ENCODE measurements around the gene ZNF496.
"Not testable (repeated sequence)": the region's sequence is repeated elsewhere in the genome, so short reads cannot be mapped to it uniquely, and the experiment has no call there.

The ZNF496 gene

GRCh38 chr1:247299723-247300381 lies 31.8 kb downstream of the ZNF496 start:
- Mint-ChIP-seq H3K9me3 (no peaks in the 10 kb centered on the region), H3K27ac (no peak overlapping the region), H3K4me3 (no peak overlapping the region), H3K36me3 (peaks cover 26% of the 10 kb centered on the region), H3K27me3 (no peaks in the 10 kb centered on the region), H3K4me1 (no peaks in the 10 kb centered on the region)
- DNase-seq (ENCODE audit: low spot score in 2 of 2) (no peak), ATAC-seq (ENCODE audit: low read depth) (no peak)

DNA sequence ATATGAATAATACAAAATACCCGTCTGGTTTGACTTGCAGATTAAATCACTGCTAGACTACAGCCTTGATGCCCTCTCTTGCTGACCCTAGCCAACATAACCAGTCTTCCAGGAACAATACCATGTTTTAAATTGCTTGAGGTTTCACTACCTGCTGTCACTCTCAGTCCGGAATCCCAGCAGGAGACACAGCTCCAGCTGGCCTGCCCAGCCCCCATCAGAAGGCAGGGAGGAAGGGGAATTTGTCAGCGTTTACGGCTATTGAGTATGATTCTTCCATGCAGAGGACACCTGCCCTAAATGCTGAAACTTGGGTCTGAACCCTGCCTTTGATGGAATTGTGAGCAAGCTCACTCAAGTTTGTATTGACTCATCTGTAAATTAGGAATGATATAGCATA lies 33.0 kb downstream of the ZNF496 start:
- ATAC-seq (ENCODE audit: low read depth): no peak
- Mint-ChIP-seq H3K27me3 (no peaks in the 10 kb centered on the region), H3K27ac (no peak overlapping the region), H3K4me3 (no peak overlapping the region), H3K9me3 (no peaks in the 10 kb centered on the region), H3K36me3 (peaks cover 18% of the 10 kb centered on the region), H3K4me1 (no peaks in the 10 kb centered on the region)
- no peak for DNase-seq (ENCODE audit: low spot score in 2 of 2)

DNA sequence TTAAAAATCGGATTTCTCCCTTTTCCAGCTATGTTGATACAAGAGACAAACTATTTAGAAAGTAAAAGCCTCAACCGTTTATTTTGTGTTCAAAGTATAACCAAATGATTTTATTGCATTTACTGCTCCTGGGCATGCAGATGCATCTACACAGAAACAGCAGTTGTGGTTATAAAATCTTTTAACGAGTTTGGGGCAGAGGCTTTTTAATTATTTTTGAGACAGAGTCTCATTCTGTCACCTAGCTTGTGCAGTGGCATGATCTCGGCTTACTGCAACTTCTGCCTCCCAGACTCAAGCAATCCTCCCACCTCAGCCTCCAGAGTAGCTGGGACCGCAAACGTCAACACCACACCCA lies 33.6 kb downstream of the ZNF496 start:
- Mint-ChIP-seq H3K27ac (no peak overlapping the region), H3K4me3 (no peak overlapping the region), H3K36me3 (peaks cover 12% of the 10 kb centered on the region), H3K4me1 (no peaks in the 10 kb centered on the region), H3K9me3 (no peaks in the 10 kb centered on the region), H3K27me3 (no peaks in the 10 kb centered on the region)
- no peak for DNase-seq (ENCODE audit: low spot score in 2 of 2)
- ATAC-seq (ENCODE audit: low read depth): no peak

- no peaks in the 10 kb centered on the region for H3K4me1 Mint-ChIP-seq
- no peak overlapping the region for H3K27ac Mint-ChIP-seq
- H3K4me3 Mint-ChIP-seq: no peak overlapping the region
- peaks cover 8% of the 10 kb centered on the region for H3K36me3 Mint-ChIP-seq
- no peak for ATAC-seq (ENCODE audit: low read depth)
- H3K27me3 Mint-ChIP-seq: no peaks in the 10 kb centered on the region
- H3K9me3 Mint-ChIP-seq: no peaks in the 10 kb centered on the region
- DNase-seq (ENCODE audit: low spot score in 2 of 2): no peak
Observed at GRCh38 chr1:247297263-247298123, 34.2 kb downstream of the ZNF496 start.

- DNase-seq (ENCODE audit: low spot score in 2 of 2) (no peak), ATAC-seq (ENCODE audit: low read depth) (no peak)
- Mint-ChIP-seq H3K4me3 (no peak overlapping the region), H3K4me1 (no peaks in the 10 kb centered on the region), H3K9me3 (no peaks in the 10 kb centered on the region), H3K36me3 (peaks cover 4% of the 10 kb centered on the region), H3K27me3 (no peaks in the 10 kb centered on the region), H3K27ac (no peak overlapping the region)
Observed at GRCh38 chr1:247296599-247297180, 35.0 kb downstream of the ZNF496 start.

- Mint-ChIP-seq H3K36me3 (peaks cover 2% of the 10 kb centered on the region), H3K4me3 (no peak overlapping the region), H3K27ac (no peak overlapping the region), H3K4me1 (no peaks in the 10 kb centered on the region), H3K27me3 (no peaks in the 10 kb centered on the region), H3K9me3 (no peaks in the 10 kb centered on the region)
- ATAC-seq (ENCODE audit: low read depth): no peak
- no peak for DNase-seq (ENCODE audit: low spot score in 2 of 2)
Observed at GRCh38 chr1:247295746-247296145, 35.9 kb downstream of the ZNF496 start.

DNA sequence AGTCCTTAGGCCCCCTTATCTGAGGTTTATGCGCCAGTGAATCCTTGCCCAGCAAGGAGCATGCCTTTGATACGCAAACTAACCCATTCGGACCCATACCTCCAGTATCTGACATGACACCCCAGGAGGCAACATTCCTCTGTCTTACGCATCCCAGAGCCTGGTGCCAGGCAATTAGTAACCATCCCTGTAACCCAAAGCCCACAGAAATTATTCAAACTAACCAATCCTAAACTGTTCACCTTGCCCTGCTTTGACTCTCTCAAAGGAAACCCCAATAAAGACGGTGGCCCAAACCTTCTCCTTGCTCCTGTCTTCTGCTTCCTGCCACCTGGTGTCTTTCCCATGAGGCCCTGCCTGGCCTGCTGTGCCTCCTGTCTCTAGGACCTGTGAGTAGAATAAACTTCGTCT lies 36.4 kb downstream of the ZNF496 start:
- H3K27ac Mint-ChIP-seq: no peak overlapping the region
- H3K27me3 Mint-ChIP-seq: no peaks in the 10 kb centered on the region
- no peak for DNase-seq (ENCODE audit: low spot score in 2 of 2)
- no peak for ATAC-seq (ENCODE audit: low read depth)
- H3K9me3 Mint-ChIP-seq: no peaks in the 10 kb centered on the region
- no peaks in the 10 kb centered on the region for H3K4me1 Mint-ChIP-seq
- H3K4me3 Mint-ChIP-seq: no peak overlapping the region
- peaks cover 2% of the 10 kb centered on the region for H3K36me3 Mint-ChIP-seq

GRCh38 chr1:247294282-247294681 lies 37.4 kb downstream of the ZNF496 start:
- no peak overlapping the region for H3K4me3 Mint-ChIP-seq
- no peak overlapping the region for H3K27ac Mint-ChIP-seq
- ATAC-seq (ENCODE audit: low read depth): no peak
- H3K9me3 Mint-ChIP-seq: no peaks in the 10 kb centered on the region
- H3K4me1 Mint-ChIP-seq: no peaks in the 10 kb centered on the region
- no peak for DNase-seq (ENCODE audit: low spot score in 2 of 2)
- H3K27me3 Mint-ChIP-seq: no peaks in the 10 kb centered on the region
- peaks cover 2% of the 10 kb centered on the region for H3K36me3 Mint-ChIP-seq

DNA sequence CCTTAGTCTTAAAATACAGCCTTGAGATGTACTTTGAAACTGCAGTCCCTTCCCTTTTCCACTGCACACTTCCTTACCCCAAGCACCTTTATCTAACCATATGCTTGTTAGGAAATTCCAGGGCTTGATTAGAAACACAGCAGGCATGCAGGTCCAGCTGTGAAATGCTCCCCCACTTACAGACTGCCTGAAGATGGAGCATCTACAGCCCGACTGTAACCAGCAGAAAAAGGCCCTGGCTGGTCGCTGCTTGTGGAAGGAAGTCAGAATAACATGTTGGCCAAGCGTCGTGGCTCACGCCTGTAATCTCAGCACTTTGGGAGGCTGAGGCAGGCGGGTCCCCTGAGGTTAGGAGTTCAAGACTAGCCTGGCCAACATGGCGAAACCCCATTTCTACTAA lies 38.6 kb downstream of the ZNF496 start:
- ATAC-seq (ENCODE audit: low read depth) (no peak), DNase-seq (ENCODE audit: low spot score in 2 of 2) (no peak)
- H3K27me3 Mint-ChIP-seq: no peaks in the 10 kb centered on the region
- peaks cover 5% of the 10 kb centered on the region for H3K9me3 Mint-ChIP-seq
- peaks cover 4% of the 10 kb centered on the region for H3K36me3 Mint-ChIP-seq
- H3K4me3 Mint-ChIP-seq: no peak overlapping the region
- H3K4me1 Mint-ChIP-seq: no peaks in the 10 kb centered on the region
- H3K27ac Mint-ChIP-seq: no peak overlapping the region

GRCh38 chr1:247291833-247292561 lies 39.7 kb downstream of the ZNF496 start:
- Mint-ChIP-seq H3K9me3 (peaks cover 9% of the 10 kb centered on the region), H3K27ac (no peak overlapping the region), H3K36me3 (peaks cover 10% of the 10 kb centered on the region), H3K4me3 (no peak overlapping the region), H3K27me3 (no peaks in the 10 kb centered on the region), H3K4me1 (no peaks in the 10 kb centered on the region)
- ATAC-seq (ENCODE audit: low read depth) (no peak), DNase-seq (ENCODE audit: low spot score in 2 of 2) (no peak)

DNA sequence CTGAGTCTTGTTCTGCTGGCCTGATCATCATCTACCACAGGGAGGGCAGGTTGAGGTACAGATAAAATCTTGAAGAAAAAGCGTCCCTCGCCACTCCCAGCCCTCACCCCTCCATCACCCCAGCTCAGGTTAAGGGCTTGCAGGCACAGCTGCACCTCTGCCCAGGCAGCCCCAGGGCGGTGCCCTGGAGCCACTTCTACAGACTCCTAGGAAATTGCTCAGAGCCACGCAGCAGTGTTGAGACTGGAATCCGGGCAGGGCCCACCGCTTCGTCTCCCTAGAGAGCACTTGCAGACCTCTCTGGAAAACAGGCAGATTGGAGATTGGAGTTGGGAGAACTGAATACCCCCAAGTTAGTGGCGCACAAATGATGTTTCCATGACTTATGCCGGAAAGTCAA lies 40.5 kb downstream of the ZNF496 start:
- DNase-seq (ENCODE audit: low spot score in 2 of 2): no peak
- no peaks in the 10 kb centered on the region for H3K27me3 Mint-ChIP-seq
- H3K4me3 Mint-ChIP-seq: no peak overlapping the region
- H3K4me1 Mint-ChIP-seq: no peaks in the 10 kb centered on the region
- no peak overlapping the region for H3K27ac Mint-ChIP-seq
- ATAC-seq (ENCODE audit: low read depth): no peak
- peaks cover 9% of the 10 kb centered on the region for H3K9me3 Mint-ChIP-seq
- peaks cover 11% of the 10 kb centered on the region for H3K36me3 Mint-ChIP-seq

- H3K9me3 Mint-ChIP-seq: peaks cover 9% of the 10 kb centered on the region
- ATAC-seq (ENCODE audit: low read depth): no peak
- H3K4me3 Mint-ChIP-seq: no peak overlapping the region
Observed at GRCh38 chr1:247290576-247290975, 41.1 kb downstream of the ZNF496 start.

GRCh38 chr1:247289274-247289892 lies 42.3 kb downstream of the ZNF496 start:
- H3K36me3 Mint-ChIP-seq: peaks cover 11% of the 10 kb centered on the region
- not testable (repeated sequence) for H3K4me1 Mint-ChIP-seq; DNase-seq (ENCODE audit: low spot score in 2 of 2); H3K27ac Mint-ChIP-seq; ATAC-seq (ENCODE audit: low read depth); H3K27me3 Mint-ChIP-seq; H3K4me3 Mint-ChIP-seq; H3K9me3 Mint-ChIP-seq

More at GRCh38 chr1:247290576-247290975, 41.1 kb downstream of the ZNF496 start:
- no peaks in the 10 kb centered on the region for H3K4me1 Mint-ChIP-seq
- DNase-seq (ENCODE audit: low spot score in 2 of 2): no peak
- no peak overlapping the region for H3K27ac Mint-ChIP-seq
- no peaks in the 10 kb centered on the region for H3K27me3 Mint-ChIP-seq
- H3K36me3 Mint-ChIP-seq: peaks cover 11% of the 10 kb centered on the region

DNA sequence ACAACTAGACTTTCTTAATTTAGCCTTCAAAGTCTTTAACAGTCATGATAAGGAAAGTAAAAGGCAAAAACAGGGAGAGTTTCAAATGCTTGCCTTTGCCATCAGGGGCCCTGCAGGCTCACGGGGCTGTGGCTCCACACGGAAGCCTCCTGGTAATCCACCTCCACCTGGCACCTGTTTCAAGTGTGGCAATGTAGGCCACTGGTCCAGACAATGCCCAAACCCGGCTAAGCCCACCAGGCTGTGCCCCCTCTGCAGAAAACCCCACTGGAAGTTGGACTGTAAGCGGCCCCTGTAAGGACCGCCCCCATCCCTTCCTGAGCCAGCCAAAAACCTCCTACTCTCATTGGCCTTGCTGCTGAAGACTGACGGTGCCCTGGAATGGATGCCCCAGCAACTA lies 43.3 kb downstream of the ZNF496 start:
- no peak overlapping the region for H3K4me3 Mint-ChIP-seq
- H3K9me3 Mint-ChIP-seq: peaks cover 9% of the 10 kb centered on the region
- no peaks in the 10 kb centered on the region for H3K27me3 Mint-ChIP-seq
- peaks cover 11% of the 10 kb centered on the region for H3K36me3 Mint-ChIP-seq
- ATAC-seq (ENCODE audit: low read depth) (no peak), DNase-seq (ENCODE audit: low spot score in 2 of 2) (no peak)
- peaks cover 2% of the 10 kb centered on the region for H3K4me1 Mint-ChIP-seq
- no peak overlapping the region for H3K27ac Mint-ChIP-seq
